Mucosa of descending colon (tissue), 3 donors: ENCODE results near the gene PBX1. TPM values are rescaled to one million over a fixed set of nuclear protein-coding genes. Genes with fewer than 3 reads are reported as not detected.

ENCODE experiments used
- ATAC-seq: fragments of 200-7000 bp; cut with Tn5 transposase; one replicate; pipeline ENCODE4 v1.9.1; 2020; ENCODE audit warnings: mild to moderate bottlenecking, moderate library complexity
- DNase-seq, 3 donors: peaks; one replicate each; pipeline ENCODE4 v3.0.0-alpha.2; 2020
- H3K36me3 ChIP-seq: fragments of 200-600 bp; one replicate; pipeline ENCODE4 v1.8.0; 2021; ENCODE audit warnings: low read depth, mild to moderate bottlenecking
- H3K4me1 ChIP-seq: fragments of 200-600 bp; one replicate; pipeline ENCODE4 v1.8.0; 2021; ENCODE audit warnings: low read depth, mild to moderate bottlenecking
- H3K4me3 ChIP-seq: fragments of 200-600 bp; one replicate; pipeline ENCODE4 v1.8.0; 2021; ENCODE audit warnings: mild to moderate bottlenecking
- H3K9me3 ChIP-seq: fragments of 200-600 bp; one replicate; pipeline ENCODE4 v1.8.0; 2021; ENCODE audit warnings: mild to moderate bottlenecking
- intact Hi-C, 2 donors: fragments of 100-400 bp; cut with DNase I in 1 of 2; cut with micrococcal nuclease in 1 of 2; formaldehyde crosslinking; loops; one replicate each; pipeline versions ENCODE4 v1.11.0 to v1.11.1; 2022; cut with DNase I, micrococcal nuclease
- total RNA-seq, 3 donors: library from RNA; stranded (reverse); fragmentation: NEBNext Ultra II Directional in 2 of 3; extraction: Animal tissue kit (Norgen Biotek cat#: 25700) in 2 of 3; gene quantifications; one replicate each; pipeline versions ENCODE4 v1.2.1 to v1.2.4, GENCODE V29; 2021 to 2023
- TF ChIP-seq, protein P1 (sequence below): fragments of 200-600 bp; IDR thresholded peaks from one replicate; pipeline ENCODE4 v1.8.0; 2022; ENCODE audit warnings: antibody characterized with exemption, mild to moderate bottlenecking
- donor health status: DM: no; HTN: no; CAD: no; lungs with moderate emphysema.
- donor health status: DM: no; HTN: no; CAD: no.
- donor health status: DM: no; HTN: yes; CAD: no.

Gene PBX1
- total RNA-seq, 3 donors from 2014 or later: 52.6 to 182 (median 82.8) TPM

GRCh38 chr1:164641353-164641730, 82.4 kb downstream of the PBX1 start:
- intact Hi-C loops: no loop called here
- TF ChIP-seq, protein P1, sequence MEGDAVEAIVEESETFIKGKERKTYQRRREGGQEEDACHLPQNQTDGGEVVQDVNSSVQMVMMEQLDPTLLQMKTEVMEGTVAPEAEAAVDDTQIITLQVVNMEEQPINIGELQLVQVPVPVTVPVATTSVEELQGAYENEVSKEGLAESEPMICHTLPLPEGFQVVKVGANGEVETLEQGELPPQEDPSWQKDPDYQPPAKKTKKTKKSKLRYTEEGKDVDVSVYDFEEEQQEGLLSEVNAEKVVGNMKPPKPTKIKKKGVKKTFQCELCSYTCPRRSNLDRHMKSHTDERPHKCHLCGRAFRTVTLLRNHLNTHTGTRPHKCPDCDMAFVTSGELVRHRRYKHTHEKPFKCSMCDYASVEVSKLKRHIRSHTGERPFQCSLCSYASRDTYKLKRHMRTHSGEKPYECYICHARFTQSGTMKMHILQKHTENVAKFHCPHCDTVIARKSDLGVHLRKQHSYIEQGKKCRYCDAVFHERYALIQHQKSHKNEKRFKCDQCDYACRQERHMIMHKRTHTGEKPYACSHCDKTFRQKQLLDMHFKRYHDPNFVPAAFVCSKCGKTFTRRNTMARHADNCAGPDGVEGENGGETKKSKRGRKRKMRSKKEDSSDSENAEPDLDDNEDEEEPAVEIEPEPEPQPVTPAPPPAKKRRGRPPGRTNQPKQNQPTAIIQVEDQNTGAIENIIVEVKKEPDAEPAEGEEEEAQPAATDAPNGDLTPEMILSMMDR: no peak
- DNase-seq (no peak), ATAC-seq (no peak)
- Histone ChIP-seq H3K4me1 (peaks cover 5% of the 10 kb centered on the region), H3K4me3 (no peak overlapping the region), H3K36me3 (no peaks in the 10 kb centered on the region), H3K9me3 (no peaks in the 10 kb centered on the region)

DNA sequence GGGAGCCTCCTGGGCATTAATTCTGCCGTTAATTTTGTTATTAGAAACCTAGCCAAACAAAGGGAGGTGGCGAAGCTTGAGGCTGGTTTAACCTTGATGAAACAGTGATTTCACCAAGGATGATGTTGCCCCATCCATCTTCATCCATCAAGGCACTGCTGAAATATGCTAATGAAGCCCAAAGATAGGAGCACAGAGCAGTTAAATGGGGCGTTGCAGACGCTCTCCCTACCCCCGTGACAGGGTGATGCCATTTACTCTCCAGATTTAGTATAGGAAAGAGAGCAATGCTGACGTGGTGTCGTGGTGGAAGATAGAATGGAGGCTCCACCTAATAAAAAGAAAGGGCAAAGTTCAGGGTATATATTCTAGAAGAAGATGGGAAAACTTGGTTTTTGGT, 84.0 kb downstream of the PBX1 start:
- intact Hi-C loops: no loop called here
- no peaks in the 10 kb centered on the region for H3K36me3 ChIP-seq
- no peak for ATAC-seq
- no peak for DNase-seq
- H3K4me1 ChIP-seq: peaks cover 17% of the 10 kb centered on the region
- TF ChIP-seq, protein P1: no peak
- H3K4me3 ChIP-seq: no peak overlapping the region
- no peaks in the 10 kb centered on the region for H3K9me3 ChIP-seq

DNA sequence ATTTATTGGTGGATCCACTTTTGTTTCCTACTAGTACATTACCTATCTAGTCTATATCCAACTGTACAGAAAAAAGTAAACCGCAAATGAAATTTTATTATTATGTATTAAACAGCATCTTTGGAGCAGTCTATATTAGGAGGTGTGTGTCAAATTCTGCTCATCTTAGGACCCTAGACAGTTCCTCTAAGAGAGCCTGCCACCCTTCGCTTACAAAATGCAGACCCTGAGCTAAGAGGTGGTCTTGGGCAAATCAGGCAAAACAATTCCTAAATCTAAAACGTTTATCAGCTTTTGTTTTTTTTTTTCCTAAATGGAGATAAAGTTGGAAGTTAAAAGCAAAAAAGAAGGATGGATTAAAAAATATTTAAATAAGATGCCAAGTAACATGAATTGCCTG, 85.3 kb downstream of the PBX1 start:
- intact Hi-C loops: no loop called here
- no peak for DNase-seq
- H3K9me3 ChIP-seq: no peaks in the 10 kb centered on the region
- no peaks in the 10 kb centered on the region for H3K36me3 ChIP-seq
- no peak for ATAC-seq
- TF ChIP-seq, protein P1: no peak
- H3K4me1 ChIP-seq: peaks cover 26% of the 10 kb centered on the region
- no peak overlapping the region for H3K4me3 ChIP-seq

- Histone ChIP-seq H3K4me1 (peaks cover 32% of the 10 kb centered on the region), H3K36me3 (no peaks in the 10 kb centered on the region), H3K9me3 (no peaks in the 10 kb centered on the region), H3K4me3 (no peak overlapping the region)
- DNase-seq (no peak), ATAC-seq (no peak)
- intact Hi-C loops: no loop called here
- TF ChIP-seq, protein P1: no peak
Measured at GRCh38 chr1:164644774-164645644, 86.0 kb downstream of the PBX1 start.

GRCh38 chr1:164645921-164646320, 86.9 kb downstream of the PBX1 start:
- Histone ChIP-seq H3K4me1 (peaks cover 36% of the 10 kb centered on the region), H3K9me3 (no peaks in the 10 kb centered on the region), H3K36me3 (no peaks in the 10 kb centered on the region), H3K4me3 (no peak overlapping the region)
- intact Hi-C loops: no loop called here
- DNase-seq (no peak), ATAC-seq (no peak)
- TF ChIP-seq, protein P1: no peak
